Measurements from ENCODE around the gene RABGAP1L.

GRCh38 chr1:174149216-174149615 lies 10.1 kb upstream of the RABGAP1L start:
- TF ChIP-seq CTCF (IDR thresholded peaks at IDR 0.05) (no peak), POLR2A (IDR thresholded peaks at IDR 0.05) (no peak)

Measured in thyroid gland (tissue), 4 donors.